ENCODE measurements around the gene XPO6. TPM values are rescaled to one million over a fixed set of nuclear protein-coding genes. Genes with fewer than 3 reads are reported as not detected.

The XPO6 gene
- total RNA-seq, 1 donor from 2014 or later = 115 TPM

DNA sequence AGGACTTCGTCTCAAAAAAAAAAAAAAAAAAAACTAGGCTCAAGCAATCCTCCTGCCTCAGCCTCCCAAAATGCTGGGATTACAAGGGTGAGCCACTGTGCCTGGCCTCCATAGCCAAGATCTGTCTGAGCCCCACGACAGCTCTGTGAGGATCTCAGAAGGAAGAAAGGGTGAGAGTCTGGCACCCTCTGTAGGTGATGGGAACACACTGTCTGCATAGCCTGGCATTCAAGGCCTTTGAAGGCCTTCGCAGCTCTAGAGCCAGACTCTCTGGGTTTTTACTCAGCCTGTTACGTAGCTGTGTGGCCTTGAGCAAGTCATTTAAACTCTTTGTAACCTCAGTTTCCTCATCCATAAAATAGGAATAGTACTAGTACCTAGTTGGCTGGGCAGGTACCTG is 6.3 kb upstream of the XPO6 start:
- no peak for DNase-seq (ENCODE audit: low spot score in 2 of 2, unreplicated experiment in 2 of 2)
- H3K27ac Mint-ChIP-seq = no peak overlapping the region
- TF ChIP-seq, protein P1, sequence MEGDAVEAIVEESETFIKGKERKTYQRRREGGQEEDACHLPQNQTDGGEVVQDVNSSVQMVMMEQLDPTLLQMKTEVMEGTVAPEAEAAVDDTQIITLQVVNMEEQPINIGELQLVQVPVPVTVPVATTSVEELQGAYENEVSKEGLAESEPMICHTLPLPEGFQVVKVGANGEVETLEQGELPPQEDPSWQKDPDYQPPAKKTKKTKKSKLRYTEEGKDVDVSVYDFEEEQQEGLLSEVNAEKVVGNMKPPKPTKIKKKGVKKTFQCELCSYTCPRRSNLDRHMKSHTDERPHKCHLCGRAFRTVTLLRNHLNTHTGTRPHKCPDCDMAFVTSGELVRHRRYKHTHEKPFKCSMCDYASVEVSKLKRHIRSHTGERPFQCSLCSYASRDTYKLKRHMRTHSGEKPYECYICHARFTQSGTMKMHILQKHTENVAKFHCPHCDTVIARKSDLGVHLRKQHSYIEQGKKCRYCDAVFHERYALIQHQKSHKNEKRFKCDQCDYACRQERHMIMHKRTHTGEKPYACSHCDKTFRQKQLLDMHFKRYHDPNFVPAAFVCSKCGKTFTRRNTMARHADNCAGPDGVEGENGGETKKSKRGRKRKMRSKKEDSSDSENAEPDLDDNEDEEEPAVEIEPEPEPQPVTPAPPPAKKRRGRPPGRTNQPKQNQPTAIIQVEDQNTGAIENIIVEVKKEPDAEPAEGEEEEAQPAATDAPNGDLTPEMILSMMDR (IDR thresholded peaks at IDR 0.05; ENCODE audit: unreplicated experiment) = no peak
- no peaks in the 10 kb centered on the region for H3K36me3 Mint-ChIP-seq
- H3K27me3 Mint-ChIP-seq (ENCODE audit: low read depth) = no peaks in the 10 kb centered on the region
- H3K4me1 Mint-ChIP-seq = peaks cover 3% of the 10 kb centered on the region
- H3K4me3 Mint-ChIP-seq = no peak overlapping the region
- no peaks in the 10 kb centered on the region for H3K9me3 Mint-ChIP-seq

- H3K4me3 Mint-ChIP-seq = no peak overlapping the region
- DNase-seq (ENCODE audit: low spot score in 2 of 2, unreplicated experiment in 2 of 2) = no peak
- peaks cover 3% of the 10 kb centered on the region for H3K4me1 Mint-ChIP-seq
- H3K27me3 Mint-ChIP-seq (ENCODE audit: low read depth) = no peaks in the 10 kb centered on the region
- no peak overlapping the region for H3K27ac Mint-ChIP-seq
- TF ChIP-seq, protein P1 (IDR thresholded peaks at IDR 0.05; ENCODE audit: unreplicated experiment) = no peak
- H3K9me3 Mint-ChIP-seq = no peaks in the 10 kb centered on the region
- H3K36me3 Mint-ChIP-seq = no peaks in the 10 kb centered on the region
Measured at GRCh38 chr16:28217326-28217725, 5.6 kb upstream of the XPO6 start.

DNA sequence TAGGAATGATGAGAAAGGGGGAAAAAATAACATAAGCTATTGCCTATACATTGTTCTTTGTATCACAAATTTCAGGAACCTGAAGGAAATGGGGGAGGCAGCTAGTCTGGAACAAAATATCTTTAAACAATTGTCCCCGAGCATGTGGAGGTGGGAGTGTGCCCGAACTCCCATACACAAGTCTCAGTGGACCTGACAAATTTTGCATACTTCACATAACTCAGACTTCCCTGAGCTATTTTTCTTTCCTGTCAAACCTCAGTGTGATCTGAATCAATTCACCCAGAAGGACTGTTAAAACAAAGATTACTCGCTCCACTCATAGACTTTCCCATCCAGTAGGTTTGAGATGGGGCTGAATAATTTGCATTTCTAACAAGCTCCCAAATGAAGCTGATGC is 1.6 kb upstream of the XPO6 start:
- TF ChIP-seq, protein P1 (IDR thresholded peaks at IDR 0.05; ENCODE audit: unreplicated experiment) = no peak
- peaks cover 16% of the 10 kb centered on the region for H3K4me1 Mint-ChIP-seq

GRCh38 chr16:28212532-28212873 is 738 bp upstream of the XPO6 start:
- DNase-seq (ENCODE audit: low spot score in 2 of 2, unreplicated experiment in 2 of 2) = no peak
- peak overlapping the region; percentile 90 for H3K4me3 Mint-ChIP-seq
- peaks cover 4% of the 10 kb centered on the region for H3K36me3 Mint-ChIP-seq
- H3K9me3 Mint-ChIP-seq = no peaks in the 10 kb centered on the region
- H3K27me3 Mint-ChIP-seq (ENCODE audit: low read depth) = no peaks in the 10 kb centered on the region
- TF ChIP-seq, protein P1 (IDR thresholded peaks at IDR 0.05; ENCODE audit: unreplicated experiment) = no peak
- H3K27ac Mint-ChIP-seq = no peak overlapping the region
- peaks cover 16% of the 10 kb centered on the region for H3K4me1 Mint-ChIP-seq

More for the DNA sequence above, 1.6 kb upstream of the XPO6 start:
- peaks cover 3% of the 10 kb centered on the region for H3K36me3 Mint-ChIP-seq
- no peaks in the 10 kb centered on the region for H3K27me3 Mint-ChIP-seq (ENCODE audit: low read depth)
- H3K9me3 Mint-ChIP-seq = no peaks in the 10 kb centered on the region
- H3K4me3 Mint-ChIP-seq = peak overlapping the region; percentile 23
- no peak overlapping the region for H3K27ac Mint-ChIP-seq
- DNase-seq (ENCODE audit: low spot score in 2 of 2, unreplicated experiment in 2 of 2) = no peak

- peaks cover 16% of the 10 kb centered on the region for H3K4me1 Mint-ChIP-seq
- H3K4me3 Mint-ChIP-seq = peak overlapping the region; percentile 77
- H3K36me3 Mint-ChIP-seq = peaks cover 10% of the 10 kb centered on the region
- H3K27me3 Mint-ChIP-seq (ENCODE audit: low read depth) = no peaks in the 10 kb centered on the region
- H3K9me3 Mint-ChIP-seq = no peaks in the 10 kb centered on the region
- DNase-seq (ENCODE audit: low spot score in 2 of 2, unreplicated experiment in 2 of 2) = peak; percentile 34 to 53
- no peak overlapping the region for H3K27ac Mint-ChIP-seq
- TF ChIP-seq, protein P1 (IDR thresholded peaks at IDR 0.05; ENCODE audit: unreplicated experiment) = no peak
Measured at GRCh38 chr16:28210979-28211588, 681 bp downstream of the XPO6 start.

- peaks cover 16% of the 10 kb centered on the region for H3K4me1 Mint-ChIP-seq
- H3K4me3 Mint-ChIP-seq = peak overlapping the region; percentile 77
- TF ChIP-seq, protein P1 (IDR thresholded peaks at IDR 0.05; ENCODE audit: unreplicated experiment) = no peak
- H3K27ac Mint-ChIP-seq = peak overlapping the region; percentile 3
- peaks cover 10% of the 10 kb centered on the region for H3K36me3 Mint-ChIP-seq
- no peaks in the 10 kb centered on the region for H3K27me3 Mint-ChIP-seq (ENCODE audit: low read depth)
- no peaks in the 10 kb centered on the region for H3K9me3 Mint-ChIP-seq
- no peak for DNase-seq (ENCODE audit: low spot score in 2 of 2, unreplicated experiment in 2 of 2)
Measured at GRCh38 chr16:28210264-28210663, 1.5 kb downstream of the XPO6 start.

All from mesothelial cell of epicardium (in vitro differentiated cells).